KMS-11 (cell line): ENCODE results near the gene TPD52L2.

Experiments used
- H2AFZ ChIP-seq: fragments of 200-600 bp; sonication (generic); 2 replicates; pipeline ENCODE4 v1.6.1; 2016; ENCODE audit warnings: antibody characterized with exemption, mixed run types, low read depth
- H3K27ac ChIP-seq: fragments of 200-600 bp; sonication (generic); 2 replicates; pipeline ENCODE4 v1.6.1; 2016; ENCODE audit warnings: mild to moderate bottlenecking, mixed run types
- H3K27me3 ChIP-seq: fragments of 200-600 bp; sonication (generic); 2 replicates; pipeline ENCODE4 v1.6.1; 2017; ENCODE audit warnings: mild to moderate bottlenecking, low read depth, mixed run types, moderate library complexity; ENCODE audit not compliant: insufficient read depth
- H3K36me3 ChIP-seq: fragments of 200-600 bp; sonication (generic); 2 replicates; pipeline ENCODE4 v1.6.1; 2017; ENCODE audit warnings: mild to moderate bottlenecking, mixed run types; ENCODE audit not compliant: insufficient read depth
- H3K4me1 ChIP-seq: fragments of 200-600 bp; sonication (generic); 2 replicates; pipeline ENCODE4 v1.6.1; 2016; ENCODE audit warnings: mild to moderate bottlenecking, low read depth, mixed run types; ENCODE audit not compliant: poor library complexity, severe bottlenecking
- H3K4me2 ChIP-seq: fragments of 200-600 bp; sonication (generic); 2 replicates; pipeline ENCODE4 v1.7.0; 2016; ENCODE audit warnings: mild to moderate bottlenecking, mixed run types
- H3K4me3 ChIP-seq: fragments of 200-600 bp; sonication (generic); IDR thresholded peaks from 2 replicates; pipeline ENCODE4 v1.6.1; 2017; ENCODE audit warnings: low read depth, low read length, mixed read lengths; ENCODE audit not compliant: insufficient read depth
- H3K79me2 ChIP-seq: fragments of 200-600 bp; sonication (generic); 2 replicates; pipeline ENCODE4 v1.6.1; 2016; ENCODE audit warnings: low read depth, mixed run types; ENCODE audit not compliant: insufficient read depth
- H3K9ac ChIP-seq: fragments of 200-600 bp; sonication (generic); 2 replicates; pipeline ENCODE4 v1.6.1; 2016; ENCODE audit warnings: mild to moderate bottlenecking, mixed run types
- H4K20me1 ChIP-seq: fragments of 200-600 bp; sonication (generic); 2 replicates; pipeline ENCODE4 v1.6.1; 2016; ENCODE audit warnings: mild to moderate bottlenecking, mixed run types; ENCODE audit not compliant: insufficient read depth
- CTCF ChIP-seq: fragments of 200-600 bp; sonication (generic); conservative IDR thresholded peaks from 2 replicates; pipeline ENCODE4 v1.6.1; 2017; ENCODE audit warnings: low read depth, mild to moderate bottlenecking, antibody characterized with exemption, low read length, moderate library complexity, mixed read lengths

TPD52L2 gene

DNA sequence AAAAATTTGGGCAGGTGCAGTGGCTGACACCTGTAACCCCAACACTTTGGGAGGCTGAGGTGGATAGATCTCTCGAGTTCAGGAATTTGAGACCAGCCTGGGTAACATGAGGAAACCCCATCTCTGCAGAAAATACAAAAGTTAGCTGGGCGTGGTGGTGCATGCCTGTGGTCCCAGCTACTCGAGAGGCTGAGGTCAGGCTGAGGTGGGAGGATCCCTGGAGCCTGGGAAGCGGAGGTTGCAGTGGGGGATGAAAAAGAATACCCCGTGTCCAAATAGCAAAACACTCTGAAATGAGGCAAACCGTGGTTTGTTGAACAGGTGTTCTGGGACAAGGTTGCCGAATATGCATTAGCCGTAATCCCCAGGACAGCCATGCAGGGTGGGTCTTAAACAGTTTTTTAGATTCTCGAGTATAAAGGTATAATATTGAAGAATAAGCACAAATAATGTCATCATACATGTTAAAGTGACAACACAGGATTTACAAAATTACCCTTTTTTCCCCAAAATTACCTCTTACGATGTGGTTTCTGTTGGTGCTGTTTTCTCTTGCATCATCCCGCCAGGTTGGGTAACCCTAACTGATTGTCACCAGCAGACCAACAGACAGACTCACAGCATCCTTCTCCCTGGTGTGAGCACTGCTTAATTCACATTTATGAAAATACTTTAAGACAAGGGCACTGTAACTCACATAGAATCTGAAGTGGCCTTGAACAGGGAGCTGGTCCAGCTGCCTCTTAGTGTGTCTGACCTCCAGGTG lies 38.9 kb downstream of the TPD52L2 start:
- Histone ChIP-seq H3K9ac (no peak overlapping the region), H3K4me3 (no peak overlapping the region), H3K27me3 (no peaks in the 10 kb centered on the region), H3K79me2 (peaks cover 81% of the 10 kb centered on the region), H3K27ac (no peak overlapping the region), H3K4me1 (no peaks in the 10 kb centered on the region), H3K36me3 (no peaks in the 10 kb centered on the region), H4K20me1 (peaks cover 3% of the 10 kb centered on the region), H3K4me2 (no peak overlapping the region), H2AFZ (no peak overlapping the region)
- TF ChIP-seq CTCF: no peak

DNA sequence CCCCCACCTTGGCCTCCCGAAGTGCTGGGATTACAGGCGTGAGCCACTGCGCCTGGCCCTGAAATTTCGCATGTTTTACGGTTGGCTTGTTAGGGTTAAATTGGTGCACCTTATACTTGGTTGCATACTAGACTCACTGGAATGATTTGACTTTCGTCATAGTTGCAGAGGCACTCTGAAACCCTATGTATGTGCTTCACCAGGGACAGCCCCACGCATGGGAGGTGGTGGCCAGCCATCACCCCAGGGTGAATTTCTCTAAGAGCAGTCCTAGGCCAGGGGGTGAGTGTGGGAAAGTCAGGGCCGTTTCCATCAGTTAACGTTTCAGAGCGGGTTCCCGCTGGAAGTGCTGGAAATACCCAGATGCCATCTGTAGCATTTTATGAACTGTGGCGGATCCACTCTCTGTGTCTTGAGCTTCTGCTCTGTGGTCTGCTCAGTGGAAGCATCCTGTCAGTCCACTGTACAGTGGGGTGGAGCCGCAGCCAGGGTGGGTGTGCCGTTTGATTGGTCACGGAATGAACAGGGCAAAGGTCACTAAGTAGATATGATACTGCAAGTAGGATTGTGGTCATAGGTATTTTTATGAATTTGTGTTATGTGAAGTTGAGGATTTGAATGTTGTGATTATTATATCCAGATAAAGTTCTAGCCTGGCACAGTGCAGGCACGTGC lies 43.1 kb downstream of the TPD52L2 start:
- no peak overlapping the region for H3K4me3 ChIP-seq
- H3K27ac ChIP-seq: no peak overlapping the region
- no peak overlapping the region for H2AFZ ChIP-seq
- TF ChIP-seq CTCF: no peak
- H3K36me3 ChIP-seq: no peaks in the 10 kb centered on the region
- peaks cover 72% of the 10 kb centered on the region for H3K79me2 ChIP-seq
- H3K27me3 ChIP-seq: no peaks in the 10 kb centered on the region
- H3K4me2 ChIP-seq: no peak overlapping the region
- no peaks in the 10 kb centered on the region; the same call in 1 of the 2 replicates for H4K20me1 ChIP-seq
- no peaks in the 10 kb centered on the region for H3K4me1 ChIP-seq
- H3K9ac ChIP-seq: no peak overlapping the region

- H4K20me1 ChIP-seq: no peaks in the 10 kb centered on the region; the same call in 1 of the 2 replicates
- no peak overlapping the region for H3K4me3 ChIP-seq
- H3K79me2 ChIP-seq: peaks cover 62% of the 10 kb centered on the region; the same call in 1 of the 2 replicates
- H3K27me3 ChIP-seq: no peaks in the 10 kb centered on the region
- no peak overlapping the region for H3K9ac ChIP-seq
- no peak for TF ChIP-seq CTCF
- no peak overlapping the region for H3K27ac ChIP-seq
- no peaks in the 10 kb centered on the region for H3K4me1 ChIP-seq
- no peak overlapping the region for H3K4me2 ChIP-seq
- no peak overlapping the region for H2AFZ ChIP-seq
- H3K36me3 ChIP-seq: no peaks in the 10 kb centered on the region
These were observed 46.1 kb downstream of the TPD52L2 start for GRCh38 chr20:63911176-63911575.

DNA sequence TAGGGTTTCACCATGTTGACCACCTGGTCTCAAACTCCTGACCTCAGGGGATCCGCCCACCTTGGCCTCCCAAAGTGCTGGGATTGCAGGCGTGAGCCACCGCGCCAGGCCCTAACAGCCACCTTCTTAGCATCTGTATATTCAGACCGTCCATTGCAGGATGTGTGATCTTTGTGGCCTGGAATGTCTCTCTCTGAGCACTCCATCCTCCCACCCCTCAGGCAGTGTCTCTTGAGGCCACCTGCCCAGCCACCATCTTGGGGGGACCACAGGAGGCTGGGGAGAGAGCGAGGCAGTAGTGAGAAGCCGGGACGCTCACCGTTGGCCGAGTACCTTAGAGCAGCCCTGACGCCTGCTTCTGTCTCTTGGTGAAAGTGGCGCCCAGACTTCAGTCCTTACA lies 48.7 kb downstream of the TPD52L2 start:
- Histone ChIP-seq H3K79me2 (peaks cover 43% of the 10 kb centered on the region; the same call in 1 of the 2 replicates), H2AFZ (no peak overlapping the region), H3K4me3 (no peak overlapping the region), H3K4me1 (no peaks in the 10 kb centered on the region), H3K36me3 (no peaks in the 10 kb centered on the region), H3K4me2 (no peak overlapping the region), H3K27me3 (no peaks in the 10 kb centered on the region), H4K20me1 (no peaks in the 10 kb centered on the region; the same call in 1 of the 2 replicates), H3K9ac (no peak overlapping the region), H3K27ac (no peak overlapping the region)
- no peak for TF ChIP-seq CTCF
